OCI-LY1 (cell line): Measurements from ENCODE around the gene TSHR.

Experiments
- CTCF ChIP-seq: fragments of 200-600 bp; sonication (generic), shearing (Covaris generic); IDR thresholded peaks from 2 replicates; pipeline ENCODE4 v1.5.1; 2017; ENCODE audit warnings: mild to moderate bottlenecking, antibody characterized with exemption, low read length, moderate library complexity, mixed read lengths
- EZH2 ChIP-seq: fragments of 200-600 bp; sonication (generic), shearing (Covaris generic); IDR thresholded peaks from 2 replicates; pipeline ENCODE4 v1.8.0; 2017; ENCODE audit warnings: borderline replicate concordance, mixed run types, mild to moderate bottlenecking, antibody characterized with exemption, low read length, moderate library complexity, mixed read lengths

GRCh38 chr14:81110186-81110585, 154.8 kb downstream of the TSHR start:
- no peak for TF ChIP-seq CTCF
- no peak for TF ChIP-seq EZH2
